H9 (cell line): ENCODE results near the gene RPS6KA4. TPM values are rescaled to one million over a fixed set of nuclear protein-coding genes. Genes with fewer than 3 reads are reported as not detected.

Experiments used
- DNase-seq: peaks from one replicate; pipeline ENCODE4 v3.0.0-alpha.2; 2017
- H2AFZ ChIP-seq: one replicate; pipeline ENCODE4 v1.6.1; 2013; ENCODE audit warnings: mild to moderate bottlenecking, low read length, control low read depth, moderate library complexity
- H2AK5ac ChIP-seq: 2 replicates; pipeline ENCODE4 v1.6.1; 2013; ENCODE audit warnings: low read length, control low read depth, mixed read lengths; ENCODE audit not compliant: insufficient read length
- H2BK120ac ChIP-seq: one replicate; pipeline ENCODE4 v1.6.1; 2013; ENCODE audit warnings: low read depth, mild to moderate bottlenecking, low read length, control low read depth, inconsistent platforms; ENCODE audit not compliant: poor library complexity, severe bottlenecking
- H2BK12ac ChIP-seq: 2 replicates; pipeline ENCODE4 v1.6.1; 2013; ENCODE audit warnings: low read length, control low read depth, mixed read lengths, low read depth; ENCODE audit not compliant: insufficient read length
- H2BK15ac ChIP-seq: 2 replicates; pipeline ENCODE4 v1.6.1; 2013; ENCODE audit warnings: low read depth, low read length, control low read depth
- H2BK20ac ChIP-seq: one replicate; pipeline ENCODE4 v1.6.1; 2013; ENCODE audit warnings: low read depth, mild to moderate bottlenecking, low read length, control low read depth, inconsistent platforms; ENCODE audit not compliant: poor library complexity, severe bottlenecking
- H2BK5ac ChIP-seq: 2 replicates; pipeline ENCODE4 v1.6.1; 2013; ENCODE audit warnings: low read length, control low read depth, mixed read lengths; ENCODE audit not compliant: insufficient read length
- H3K14ac ChIP-seq: 2 replicates; pipeline ENCODE4 v1.6.1; 2013; ENCODE audit warnings: low read length, control low read depth; ENCODE audit not compliant: insufficient read depth
- H3K18ac ChIP-seq: 2 replicates; pipeline ENCODE4 v1.6.1; 2013; ENCODE audit warnings: low read depth, mild to moderate bottlenecking, mixed read lengths, low read length, control low read depth; ENCODE audit not compliant: insufficient read length
- H3K23ac ChIP-seq: 2 replicates; pipeline ENCODE4 v1.6.1; 2013; ENCODE audit warnings: low read length, control low read depth, mixed read lengths, low read depth; ENCODE audit not compliant: insufficient read length
- H3K23me2 ChIP-seq: 2 replicates; pipeline ENCODE4 v1.6.1; 2013; ENCODE audit warnings: low read depth, mild to moderate bottlenecking, mixed read lengths, low read length, control low read depth; ENCODE audit not compliant: insufficient read length, poor library complexity, severe bottlenecking
- H3K27ac ChIP-seq: 2 replicates; pipeline ENCODE4 v1.5.1; 2013; ENCODE audit warnings: low read length, control low read depth, mixed read lengths, low read depth; ENCODE audit not compliant: insufficient read length
- H3K27me3 ChIP-seq: 2 replicates; pipeline ENCODE4 v1.6.1; 2013; ENCODE audit warnings: low read length, control low read depth, inconsistent platforms; ENCODE audit not compliant: insufficient read depth
- H3K4ac ChIP-seq: 2 replicates; pipeline ENCODE4 v1.6.1; 2013; ENCODE audit warnings: low read depth, mild to moderate bottlenecking, control low read depth, inconsistent platforms, low read length, moderate library complexity
- H3K4me1 ChIP-seq: 2 replicates; pipeline ENCODE4 v1.6.1; 2013; ENCODE audit warnings: low read length, control low read depth, inconsistent platforms; ENCODE audit not compliant: insufficient read depth
- H3K4me2 ChIP-seq: 2 replicates; pipeline ENCODE4 v1.6.1; 2013; ENCODE audit warnings: low read length, control low read depth, mixed read lengths; ENCODE audit not compliant: insufficient read length, insufficient read depth
- H3K56ac ChIP-seq: 2 replicates; pipeline ENCODE4 v1.6.1; 2013; ENCODE audit warnings: low read depth, mild to moderate bottlenecking, mixed read lengths, low read length, control low read depth; ENCODE audit not compliant: insufficient read length
- H3K79me1 ChIP-seq: 2 replicates; pipeline ENCODE4 v1.6.1; 2013; ENCODE audit warnings: low read depth, mild to moderate bottlenecking, moderate library complexity, low read length, control low read depth, inconsistent platforms; ENCODE audit not compliant: insufficient read depth, poor library complexity, severe bottlenecking
- H3K79me2 ChIP-seq: 2 replicates; pipeline ENCODE4 v1.6.1; 2013; ENCODE audit warnings: low read length, control low read depth, inconsistent platforms; ENCODE audit not compliant: insufficient read depth
- H3K9ac ChIP-seq: 2 replicates; pipeline ENCODE4 v1.6.1; 2013; ENCODE audit warnings: low read length, control low read depth, mixed read lengths; ENCODE audit not compliant: insufficient read length; ENCODE audit errors: extremely low read depth
- H3K9me3 ChIP-seq: one replicate; pipeline ENCODE4 v1.6.1; 2013; ENCODE audit warnings: low read depth, low read length, inconsistent platforms; ENCODE audit not compliant: control insufficient read depth
- H3T11ph ChIP-seq: one replicate; pipeline ENCODE4 v1.6.1; 2013; ENCODE audit warnings: mild to moderate bottlenecking, low read length, control low read depth, inconsistent platforms
- H4K20me1 ChIP-seq: one replicate; pipeline ENCODE4 v1.6.1; 2013; ENCODE audit not compliant: control insufficient read depth, insufficient read length, insufficient read depth
- H4K5ac ChIP-seq: 2 replicates; pipeline ENCODE4 v1.6.1; 2013; ENCODE audit warnings: low read depth, mild to moderate bottlenecking, mixed read lengths, low read length, control low read depth; ENCODE audit not compliant: insufficient read length
- H4K8ac ChIP-seq: replicated peaks from 2 replicates; pipeline ENCODE4 v1.6.1; 2013; ENCODE audit warnings: low read length, control low read depth, mixed read lengths, low read depth; ENCODE audit not compliant: insufficient read length
- H4K91ac ChIP-seq: 2 replicates; pipeline ENCODE4 v1.6.1; 2013; ENCODE audit warnings: low read depth, mild to moderate bottlenecking, moderate library complexity, mixed read lengths, low read length, control low read depth; ENCODE audit not compliant: insufficient read length
- H3K27ac Mint-ChIP-seq, 3 experiments: 2 replicates in 2 of 3; 3 replicates in 1 of 3; pipeline ENCODE4 v1.8.0; 2020 to 2021; ENCODE audit warnings: mixed read lengths in 3 of 3, mild to moderate bottlenecking in 1 of 3, moderate library complexity in 1 of 3
- H3K27me3 Mint-ChIP-seq: 2 replicates; pipeline ENCODE4 v1.8.0; 2021; ENCODE audit warnings: low read depth, mild to moderate bottlenecking, moderate library complexity, mixed read lengths
- H3K36me3 Mint-ChIP-seq, 3 experiments: 2 replicates in 2 of 3; 3 replicates in 1 of 3; pipeline ENCODE4 v1.8.0; 2020 to 2021; ENCODE audit warnings: low read depth in 3 of 3, mixed read lengths in 3 of 3; ENCODE audit not compliant: insufficient read depth in 1 of 3
- H3K4me1 Mint-ChIP-seq, 2 experiments: 2 replicates each; pipeline ENCODE4 v1.8.0; 2020; ENCODE audit warnings: mixed read lengths in 2 of 2
- H3K4me3 Mint-ChIP-seq, 2 experiments: 2 replicates in 1 of 2; 3 replicates in 1 of 2; pipeline ENCODE4 v1.8.0; 2020 to 2021; ENCODE audit warnings: mild to moderate bottlenecking in 2 of 2, mixed read lengths in 2 of 2, moderate library complexity in 1 of 2
- H3K9me3 Mint-ChIP-seq, 2 experiments: 2 replicates in 1 of 2; 3 replicates in 1 of 2; pipeline ENCODE4 v1.8.0; 2020; ENCODE audit warnings: mild to moderate bottlenecking in 2 of 2, mixed read lengths in 2 of 2, moderate library complexity in 1 of 2
- CTCF ChIP-seq: fragments of 200-600 bp; sonication (generic); conservative IDR thresholded peaks from 3 replicates; pipeline ENCODE4 v1.8.0; 2021; ENCODE audit warnings: antibody characterized with exemption, mild to moderate bottlenecking
- WGBS: extraction: QIAGEN DNeasy Blood & Tissue Kit; methylation state at CpG from one replicate; pipeline ENCODE4 v1.1.7; 2013; ENCODE audit warnings: missing lambda C conversion rate, low lambda C conversion rate, mixed read lengths; ENCODE audit not compliant: insufficient read length; ENCODE audit errors: extremely low coverage; 5-methylcytosine and 5-hydroxymethylcytosine counted together
- total RNA-seq: library from RNA; stranded (reverse); gene quantifications from 2 replicates; pipeline ENCODE4 v1.2.1, GENCODE V29; 2021

Gene RPS6KA4
- total RNA-seq, 1 experiment from 2014 or later: 10.8 TPM

- no peaks in the 10 kb centered on the region; a peak in 1 of 5 replicates for H3K9me3 Mint-ChIP-seq
- peaks cover 9 to 18% of the 10 kb centered on the region in 2 experiments for H3K4me1 Mint-ChIP-seq
- H3K27ac Mint-ChIP-seq: peak overlapping the region; percentile 23 to 74 (median 59); a peak in 3 of 7 replicates
- no peak overlapping the region for H2BK5ac ChIP-seq
- no peaks in the 10 kb centered on the region for H3K9me3 ChIP-seq
- no peak overlapping the region for H2BK15ac ChIP-seq
- H3K23me2 ChIP-seq: no peaks in the 10 kb centered on the region
- no peaks in the 10 kb centered on the region for H3K27me3 ChIP-seq
- H3K14ac ChIP-seq: 0 out of 2 replicates have a peak overlapping the region, but pooled peaks have one; percentile 2
- no peaks in the 10 kb centered on the region for H4K20me1 ChIP-seq
- H3K27ac ChIP-seq: no peak overlapping the region
- no peak overlapping the region for H4K5ac ChIP-seq
- H3K18ac ChIP-seq: no peak overlapping the region
- no CpG with 5 or more reads among the region's 5 CpGs for WGBS
- peak overlapping the region in 1 of 2 experiments; percentile 27; a peak in 2 of 5 replicates for H3K4me3 Mint-ChIP-seq
- no peak overlapping the region for H3K23ac ChIP-seq
- H2AK5ac ChIP-seq: no peak overlapping the region
- no peak overlapping the region for H2BK20ac ChIP-seq
- no peak for DNase-seq
- no peak overlapping the region for H3K56ac ChIP-seq
- H3K79me1 ChIP-seq: no peaks in the 10 kb centered on the region
- no peak overlapping the region for H4K91ac ChIP-seq
- peak overlapping the region; percentile 16 for H3K4me2 ChIP-seq
- no peaks in the 10 kb centered on the region for H3K27me3 Mint-ChIP-seq
- H3K4ac ChIP-seq: no peak overlapping the region
- TF ChIP-seq CTCF: no peak
- H3K4me1 ChIP-seq: no peaks in the 10 kb centered on the region; the same call in 1 of the 2 replicates
- no peak overlapping the region for H2AFZ ChIP-seq
- H3K79me2 ChIP-seq: no peaks in the 10 kb centered on the region
- H3K36me3 Mint-ChIP-seq: peaks cover 10 to 14% (median 13%) of the 10 kb centered on the region in 3 experiments; a peak in 6 of 7 replicates
- H2BK120ac ChIP-seq: no peak overlapping the region
- H3K9ac ChIP-seq: no peak overlapping the region
- H2BK12ac ChIP-seq: no peak overlapping the region
- no peak overlapping the region for H3T11ph ChIP-seq
- no peak overlapping the region for H4K8ac ChIP-seq
Observed at GRCh38 chr11:64373598-64373974, 14.6 kb downstream of the RPS6KA4 start.
